Esophagus muscularis mucosa (tissue), 4 donors: Measurements from ENCODE around the gene DCHS2. TPM values are rescaled to one million over a fixed set of nuclear protein-coding genes. Genes with fewer than 3 reads are reported as not detected.

Source experiments
- total RNA-seq, 4 donors: library from RNA; depleted of rRNA; stranded (reverse); fragments of >200 nt; gene quantifications; one replicate each; pipeline versions ENCODE4 v1.1.0 to v1.2.1, GENCODE V29; 2016

DCHS2 gene
- total RNA-seq, 4 donors from 2014 or later: 2.7 to 5.8 (median 3.2) TPM

Other genes with a start within 250 kb of the DCHS2 start
- gene PLRG1, start 58.6 kb upstream of the DCHS2 start, total RNA-seq: 10 to 100 TPM; 35.6 to 45.7 (median 40.2) TPM
- gene FGB, start 71.2 kb upstream of the DCHS2 start, total RNA-seq: not detected
- gene FGA, start 98.9 kb upstream of the DCHS2 start, total RNA-seq: not detected
- not detected for gene FGG, start 120.9 kb upstream of the DCHS2 start, total RNA-seq